Keratinocyte (primary cell): ENCODE results near the gene ZNF205.

ENCODE experiments used
- EZH2 ChIP-seq: IDR thresholded peaks from one replicate; pipeline ENCODE4 v1.6.1; 2012; ENCODE audit warnings: inconsistent platforms, mild to moderate bottlenecking, low read length, moderate library complexity
- TF ChIP-seq, protein P1 (sequence below), 3 experiments: IDR thresholded peaks in 1 of 3; conservative IDR thresholded peaks in 1 of 3; optimal IDR thresholded peaks in 1 of 3; 2 replicates in 2 of 3; 3 replicates in 1 of 3; pipeline versions ENCODE3 to v1.5.1; 2011; ENCODE audit warnings: low read length in 3 of 3, mild to moderate bottlenecking in 3 of 3, moderate library complexity in 2 of 3, control low read depth in 1 of 3, inconsistent platforms in 1 of 3; ENCODE audit not compliant: insufficient read depth in 2 of 3; ENCODE audit errors: extremely low read depth in 1 of 3

DNA sequence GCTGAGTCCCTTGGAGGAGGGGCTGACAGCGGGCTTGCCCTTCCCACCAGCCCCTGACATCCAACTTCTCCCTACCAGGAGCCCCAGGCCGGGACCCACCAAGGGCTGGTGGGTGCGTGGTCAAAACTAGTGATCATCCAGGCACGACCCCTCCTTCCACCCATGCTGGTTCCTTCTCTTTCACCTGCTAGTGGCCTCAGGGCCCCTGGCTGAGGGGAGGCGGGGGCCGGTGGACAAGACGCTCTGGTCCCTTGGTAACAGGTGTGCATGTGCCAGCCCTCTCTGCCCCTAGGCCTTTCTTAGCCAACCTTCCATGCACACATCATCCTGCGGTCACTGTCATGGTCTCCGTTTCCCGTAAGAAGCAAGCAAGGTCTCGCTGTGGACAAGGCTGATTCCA is 30.8 kb downstream of the ZNF205 start:
- TF ChIP-seq, protein P1, sequence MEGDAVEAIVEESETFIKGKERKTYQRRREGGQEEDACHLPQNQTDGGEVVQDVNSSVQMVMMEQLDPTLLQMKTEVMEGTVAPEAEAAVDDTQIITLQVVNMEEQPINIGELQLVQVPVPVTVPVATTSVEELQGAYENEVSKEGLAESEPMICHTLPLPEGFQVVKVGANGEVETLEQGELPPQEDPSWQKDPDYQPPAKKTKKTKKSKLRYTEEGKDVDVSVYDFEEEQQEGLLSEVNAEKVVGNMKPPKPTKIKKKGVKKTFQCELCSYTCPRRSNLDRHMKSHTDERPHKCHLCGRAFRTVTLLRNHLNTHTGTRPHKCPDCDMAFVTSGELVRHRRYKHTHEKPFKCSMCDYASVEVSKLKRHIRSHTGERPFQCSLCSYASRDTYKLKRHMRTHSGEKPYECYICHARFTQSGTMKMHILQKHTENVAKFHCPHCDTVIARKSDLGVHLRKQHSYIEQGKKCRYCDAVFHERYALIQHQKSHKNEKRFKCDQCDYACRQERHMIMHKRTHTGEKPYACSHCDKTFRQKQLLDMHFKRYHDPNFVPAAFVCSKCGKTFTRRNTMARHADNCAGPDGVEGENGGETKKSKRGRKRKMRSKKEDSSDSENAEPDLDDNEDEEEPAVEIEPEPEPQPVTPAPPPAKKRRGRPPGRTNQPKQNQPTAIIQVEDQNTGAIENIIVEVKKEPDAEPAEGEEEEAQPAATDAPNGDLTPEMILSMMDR (optimal IDR thresholded peaks at IDR 0.05 in 1 of 3, IDR thresholded peaks at IDR 0.05 in 1 of 3, conservative IDR thresholded peaks at IDR 0.05 in 1 of 3; ENCODE audit: extremely low read depth in 1 of 3, insufficient read depth in 2 of 3, low read length in 3 of 3): no peak
- no peak for TF ChIP-seq EZH2
